Neural cell (in vitro differentiated cells): ENCODE measurements around the gene SLC37A1. TPM values are rescaled to one million over a fixed set of nuclear protein-coding genes. Genes with fewer than 3 reads are reported as not detected.

Experiments used
- H2AFZ ChIP-seq: fragments of 200-600, 300-800 bp; sonication (generic), shearing (Covaris generic); 2 replicates; pipeline ENCODE4 v1.6.0; 2014; ENCODE audit warnings: low read depth, mild to moderate bottlenecking, antibody characterized with exemption, low read length, moderate library complexity
- H3F3A ChIP-seq: fragments of 200-600 bp; shearing (Covaris generic); 2 replicates; pipeline ENCODE4 v1.6.1; 2016; ENCODE audit warnings: mild to moderate bottlenecking, moderate library complexity, mixed read lengths, antibody characterized with exemption, low read length; ENCODE audit not compliant: insufficient read depth, poor library complexity, severe bottlenecking
- H3K27ac ChIP-seq: fragments of 200-600, 300-800 bp; sonication (generic), shearing (Covaris generic); 2 replicates; pipeline ENCODE4 v1.5.1; 2014; ENCODE audit warnings: mild to moderate bottlenecking, low read length, moderate library complexity
- H3K27me3 ChIP-seq: fragments of 300-800, 200-600 bp; sonication (generic), shearing (Covaris generic); 2 replicates; pipeline ENCODE4 v1.6.0; 2014; ENCODE audit warnings: mild to moderate bottlenecking, low read depth, low read length, moderate library complexity; ENCODE audit not compliant: insufficient read depth
- H3K36me3 ChIP-seq: fragments of 300-800, 200-600 bp; sonication (generic), shearing (Covaris generic); 2 replicates; pipeline ENCODE4 v1.5.1; 2014; ENCODE audit warnings: mild to moderate bottlenecking, antibody characterized with exemption, low read length, moderate library complexity; ENCODE audit not compliant: insufficient read depth
- H3K4me2 ChIP-seq: fragments of 300-800, 200-600 bp; sonication (generic), shearing (Covaris generic); 2 replicates; pipeline ENCODE4 v1.6.0; 2014; ENCODE audit warnings: mild to moderate bottlenecking, low read length
- H3K4me3 ChIP-seq: fragments of 300-800, 200-600 bp; sonication (generic), shearing (Covaris generic); 2 replicates; pipeline ENCODE4 v1.5.1; 2014; ENCODE audit warnings: mild to moderate bottlenecking, low read length, moderate library complexity
- H3K79me2 ChIP-seq: fragments of 200-600 bp; shearing (Covaris generic); replicated peaks from 2 replicates; pipeline ENCODE4 v1.6.0; 2014; ENCODE audit warnings: mild to moderate bottlenecking, low read length, moderate library complexity; ENCODE audit not compliant: insufficient read depth
- H3K9ac ChIP-seq: fragments of 300-800, 200-600 bp; sonication (generic), shearing (Covaris generic); 2 replicates; pipeline ENCODE4 v1.6.1; 2016; ENCODE audit warnings: mild to moderate bottlenecking, low read length, mixed read lengths
- H3K9me2 ChIP-seq: fragments of 200-600 bp; shearing (Covaris generic); 2 replicates; pipeline ENCODE4 v1.6.1; 2016; ENCODE audit warnings: mild to moderate bottlenecking, low read length, mixed read lengths; ENCODE audit not compliant: insufficient read depth
- H3K9me3 ChIP-seq: fragments of 200-600, 300-800 bp; sonication (generic), shearing (Covaris generic); 2 replicates; pipeline ENCODE4 v1.6.1; 2016; ENCODE audit warnings: mild to moderate bottlenecking, mixed run types, low read length, moderate library complexity, mixed read lengths
- H4K20me1 ChIP-seq: fragments of 200-600 bp; shearing (Covaris generic); 2 replicates; pipeline ENCODE4 v1.6.1; 2016; ENCODE audit warnings: mild to moderate bottlenecking, mixed run types; ENCODE audit not compliant: insufficient read depth
- CTCF ChIP-seq: fragments of 450-650 bp; IDR thresholded peaks from 2 replicates; pipeline ENCODE4 v1.5.1; 2014; ENCODE audit warnings: antibody characterized with exemption, mild to moderate bottlenecking, moderate library complexity; ENCODE audit not compliant: poor library complexity, severe bottlenecking
- EP300 ChIP-seq: fragments of 450-650 bp; conservative IDR thresholded peaks from 2 replicates; pipeline ENCODE4 v1.6.1; 2014; ENCODE audit warnings: antibody characterized with exemption, mild to moderate bottlenecking, moderate library complexity; ENCODE audit not compliant: poor library complexity, severe bottlenecking
- EZH2 ChIP-seq: fragments of 200-600, 300-800 bp; shearing (Covaris generic), sonication (generic); IDR thresholded peaks from 2 replicates; pipeline ENCODE4 v1.6.1; 2014; ENCODE audit warnings: antibody characterized with exemption, low read length, borderline replicate concordance, mild to moderate bottlenecking; ENCODE audit not compliant: insufficient read depth, poor library complexity, severe bottlenecking
- MXI1 ChIP-seq: fragments of 450-650 bp; conservative IDR thresholded peaks from 2 replicates; pipeline ENCODE4 v1.6.1; 2014; ENCODE audit warnings: antibody characterized with exemption, mild to moderate bottlenecking; ENCODE audit not compliant: poor library complexity, severe bottlenecking
- POLR2AphosphoS5 ChIP-seq: IDR thresholded peaks from 2 replicates; pipeline ENCODE4 v1.6.1; 2012
- RAD21 ChIP-seq: fragments of 450-650 bp; conservative IDR thresholded peaks from 2 replicates; pipeline ENCODE4 v1.6.1; 2014; ENCODE audit warnings: antibody characterized with exemption, mild to moderate bottlenecking, moderate library complexity
- REST ChIP-seq: IDR thresholded peaks from 2 replicates; pipeline ENCODE4 v1.6.1; 2012; ENCODE audit warnings: borderline replicate concordance
- SMC3 ChIP-seq: fragments of 450-650 bp; conservative IDR thresholded peaks from 2 replicates; pipeline ENCODE4 v1.6.1; 2014; ENCODE audit warnings: antibody characterized with exemption, mild to moderate bottlenecking, moderate library complexity; ENCODE audit not compliant: poor library complexity
- TAF1 ChIP-seq: IDR thresholded peaks from 2 replicates; pipeline ENCODE4 v1.6.1; 2012; ENCODE audit warnings: low read depth
- polyA plus RNA-seq: library from polyadenylated mRNA; depleted of rRNA; stranded (reverse); fragments of >200 nt; gene quantifications from 2 replicates; pipeline ENCODE4 v1.2.3, GENCODE V29; 2014

SLC37A1 gene
- polyA plus RNA-seq, 1 donor from 2014 or later, result 60.7 TPM

GRCh38 chr21:42535602-42536171, 22.0 kb downstream of the SLC37A1 start:
- H3K27ac ChIP-seq, result peak overlapping the region; percentile 22
- no peak overlapping the region for H2AFZ ChIP-seq

GRCh38 chr21:42536601-42537000, 22.9 kb downstream of the SLC37A1 start:
- no peak overlapping the region for H3K4me3 ChIP-seq
- H4K20me1 ChIP-seq, result no peaks in the 10 kb centered on the region
- no peaks in the 10 kb centered on the region for H3K9me3 ChIP-seq
- H3K79me2 ChIP-seq, result no peaks in the 10 kb centered on the region
- TF ChIP-seq MXI1 (no peak), POLR2AphosphoS5 (no peak), TAF1 (no peak), REST (no peak), RAD21 (no peak), EP300 (no peak), SMC3 (no peak), EZH2 (no peak), CTCF (no peak)
- no peaks in the 10 kb centered on the region for H3K27me3 ChIP-seq
- no peaks in the 10 kb centered on the region for H3K9me2 ChIP-seq
- H3K9ac ChIP-seq, result no peak overlapping the region
- H3F3A ChIP-seq, result no peaks in the 10 kb centered on the region
- no peak overlapping the region for H2AFZ ChIP-seq
- H3K4me2 ChIP-seq, result no peak overlapping the region
- H3K27ac ChIP-seq, result no peak overlapping the region
- no peaks in the 10 kb centered on the region for H3K36me3 ChIP-seq

More at GRCh38 chr21:42535602-42536171, 22.0 kb downstream of the SLC37A1 start:
- no peaks in the 10 kb centered on the region for H4K20me1 ChIP-seq
- H3K9ac ChIP-seq, result peak overlapping the region; percentile 9
- no peaks in the 10 kb centered on the region for H3K79me2 ChIP-seq
- no peaks in the 10 kb centered on the region for H3F3A ChIP-seq
- H3K4me2 ChIP-seq, result no peak overlapping the region
- H3K9me3 ChIP-seq, result no peaks in the 10 kb centered on the region
- H3K27me3 ChIP-seq, result no peaks in the 10 kb centered on the region
- H3K4me3 ChIP-seq, result no peak overlapping the region
- H3K36me3 ChIP-seq, result no peaks in the 10 kb centered on the region
- H3K9me2 ChIP-seq, result no peaks in the 10 kb centered on the region
- TF ChIP-seq CTCF (no peak), RAD21 (no peak), POLR2AphosphoS5 (no peak), EP300 (no peak), SMC3 (no peak), MXI1 (no peak)
